A549 (cell line): ENCODE results near the gene XG. TPM values are rescaled to one million over a fixed set of nuclear protein-coding genes. Genes with fewer than 3 reads are reported as not detected.

ENCODE experiments used
- ATAC-seq, 2 experiments: fragments of 200-7000 bp in 1 of 2; fragments of >200 bp in 1 of 2; cut with Nextera tagmentation in 1 of 2; cut with Tn5 transposase in 1 of 2; 3 replicates each; pipeline versions ENCODE4 v1.8.0 to v1.9.1; 2018 to 2020; ENCODE audit warnings: mild to moderate bottlenecking in 1 of 2, moderate library complexity in 1 of 2
- CTCF ChIA-PET: fragments of 300-600 bp; sonication (Branson Sonifier 250); formaldehyde crosslinking; extraction: SDS; loops from one replicate; lab custom pipeline; 2021; ENCODE audit warnings: antibody characterized with exemption, inconsistent platforms; lab: Yijun Ruan, JAX
- POLR2A ChIA-PET: fragments of 350-600 bp; formaldehyde crosslinking; extraction: SDS; loops from one replicate; lab custom pipeline; 2021; ENCODE audit warnings: antibody characterized with exemption, inconsistent platforms; lab: Yijun Ruan, JAX
- DNase-seq, 2 experiments: peaks; one replicate each; pipeline versions ENCODE4 v3.0.0 to v3.0.0-alpha.2; 2011 to 2016; ENCODE audit warnings: low read depth in 1 of 2, low spot score in 1 of 2
- FAIRE-seq: peaks from 2 replicates; lab custom pipeline; 2011; peaks lifted over from hg19 to GRCh38; lab: Jason Lieb, UNC
- H3K27ac ChIP-seq, 2 experiments: fragments of >200 bp; sonication (Bioruptor Twin); formaldehyde crosslinking; 3 replicates each; pipeline ENCODE4 v1.5.1; 2016 to 2017
- H3K4me1 ChIP-seq: fragments of >200 bp; sonication (Bioruptor Twin); formaldehyde crosslinking; 3 replicates; pipeline ENCODE4 v1.6.1; 2016
- H3K4me2 ChIP-seq: fragments of >200 bp; sonication (Bioruptor Twin); formaldehyde crosslinking; 3 replicates; pipeline ENCODE4 v1.6.1; 2016
- H3K4me3 ChIP-seq: fragments of >200 bp; sonication (Bioruptor Twin); formaldehyde crosslinking; 3 replicates; pipeline ENCODE4 v1.5.1; 2016
- H3K9me3 ChIP-seq: fragments of >200 bp; sonication (Bioruptor Twin); formaldehyde crosslinking; 3 replicates; pipeline ENCODE4 v1.6.1; 2016
- CEBPB ChIP-seq, 2 experiments: fragments of >200 bp in 1 of 2; sonication (Bioruptor Twin) in 1 of 2; formaldehyde crosslinking in 1 of 2; IDR thresholded peaks; 2 replicates each; pipeline ENCODE4 v1.6.1; 2012 to 2016
- CTCF ChIP-seq: fragments of >200 bp; sonication (Bioruptor Twin); formaldehyde crosslinking; IDR thresholded peaks from 3 replicates; pipeline ENCODE4 v1.5.1; 2016
- E2F6 ChIP-seq: IDR thresholded peaks from 2 replicates; pipeline ENCODE4 v1.6.1; 2012; ENCODE audit warnings: low read depth, borderline replicate concordance
- EHF ChIP-seq: fragments of 250-450 bp; sonication (Bioruptor Pico); IDR thresholded peaks from 2 replicates; pipeline ENCODE4 v1.5.0; 2020; ENCODE audit warnings: mild to moderate bottlenecking
- EHMT2 ChIP-seq: fragments of 200-600 bp; sonication (generic); IDR thresholded peaks from 2 replicates; pipeline ENCODE4 v1.6.1; 2016; ENCODE audit warnings: antibody characterized with exemption, low read depth, mild to moderate bottlenecking, moderate library complexity
- EP300 ChIP-seq, 2 experiments: fragments of >200 bp; sonication (Bioruptor Twin); formaldehyde crosslinking; IDR thresholded peaks; 2 replicates in 1 of 2; 3 replicates in 1 of 2; pipeline ENCODE4 v1.6.1; 2016 to 2017
- ESRRA ChIP-seq: fragments of 150-350 bp; IDR thresholded peaks from 2 replicates; pipeline ENCODE4 v1.6.1; 2014; ENCODE audit warnings: mild to moderate bottlenecking, low read length, borderline replicate concordance
- FOSB ChIP-seq: fragments of 250-450 bp; sonication (Bioruptor Pico); IDR thresholded peaks from 2 replicates; pipeline ENCODE4 v1.5.0; 2020; ENCODE audit warnings: mild to moderate bottlenecking, moderate library complexity
- GATA3 ChIP-seq: IDR thresholded peaks from 2 replicates; pipeline ENCODE4 v1.6.1; 2012; ENCODE audit warnings: borderline replicate concordance
- HOXB5 ChIP-seq: fragments of 250-450 bp; sonication (Bioruptor Pico); IDR thresholded peaks from 2 replicates; pipeline ENCODE4 v1.5.0; 2020; ENCODE audit warnings: mild to moderate bottlenecking, moderate library complexity
- JUN ChIP-seq, 2 experiments: fragments of >200 bp; sonication (Bioruptor Twin); formaldehyde crosslinking; IDR thresholded peaks; 2 replicates in 1 of 2; 3 replicates in 1 of 2; pipeline ENCODE4 v1.6.1; 2016 to 2017
- KDM5A ChIP-seq: fragments of 200-600 bp; sonication (generic); IDR thresholded peaks from 2 replicates; pipeline ENCODE4 v1.6.1; 2016; ENCODE audit warnings: antibody characterized with exemption, mild to moderate bottlenecking
- MAX ChIP-seq: IDR thresholded peaks from 2 replicates; pipeline ENCODE4 v1.6.1; 2012
- NPAS2 ChIP-seq: fragments of 250-450 bp; sonication (Bioruptor Pico); IDR thresholded peaks from 2 replicates; pipeline ENCODE4 v1.8.0; 2022; ENCODE audit warnings: mild to moderate bottlenecking, moderate library complexity, borderline replicate concordance
- PBX3 ChIP-seq: IDR thresholded peaks from 2 replicates; pipeline ENCODE4 v1.6.1; 2012
- POLR2AphosphoS2 ChIP-seq: conservative IDR thresholded peaks from 2 replicates; pipeline ENCODE4 v1.6.1; 2012; ENCODE audit warnings: low read length, improper control_type of control experiment, inconsistent platforms
- RAD21 ChIP-seq, 2 experiments: fragments of >200 bp in 1 of 2; sonication (Bioruptor Twin) in 1 of 2; formaldehyde crosslinking in 1 of 2; IDR thresholded peaks in 1 of 2; conservative IDR thresholded peaks in 1 of 2; 2 replicates in 1 of 2; 3 replicates in 1 of 2; pipeline ENCODE4 v1.6.1; 2012 to 2018; ENCODE audit warnings: inconsistent platforms in 1 of 2
- RARB ChIP-seq: fragments of 250-450 bp; sonication (Bioruptor Pico); IDR thresholded peaks from 2 replicates; pipeline ENCODE4 v1.8.0; 2021; ENCODE audit warnings: mild to moderate bottlenecking, moderate library complexity
- RNF2 ChIP-seq: fragments of 200-600 bp; sonication (generic); IDR thresholded peaks from 2 replicates; pipeline ENCODE4 v1.6.1; 2016; ENCODE audit warnings: low read depth, mild to moderate bottlenecking, antibody characterized with exemption, moderate library complexity, borderline replicate concordance
- SMC3 ChIP-seq: fragments of >200 bp; sonication (Bioruptor Twin); formaldehyde crosslinking; IDR thresholded peaks from 3 replicates; pipeline ENCODE4 v1.6.1; 2018; ENCODE audit warnings: inconsistent platforms
- TFCP2L1 ChIP-seq: fragments of 250-450 bp; sonication (Bioruptor Pico); IDR thresholded peaks from 2 replicates; pipeline ENCODE4 v1.5.0; 2021; ENCODE audit warnings: mild to moderate bottlenecking
- ZC3H11A ChIP-seq: fragments of 450-650 bp; IDR thresholded peaks from 2 replicates; pipeline ENCODE4 v1.6.1; 2014; ENCODE audit warnings: antibody characterized with exemption, mild to moderate bottlenecking
- ZFP36 ChIP-seq: fragments of 450-650 bp; IDR thresholded peaks from 2 replicates; pipeline ENCODE4 v1.6.1; 2014; ENCODE audit warnings: borderline replicate concordance; ENCODE audit not compliant: partially characterized antibody
- WGBS: methylation state at CpG from one replicate; pipeline ENCODE4 v1.1.6; 2017; ENCODE audit errors: missing lambda C conversion rate; 5-methylcytosine and 5-hydroxymethylcytosine counted together
- polyA plus RNA-seq, 4 experiments: library from polyadenylated mRNA; depleted of rRNA in 3 of 4; stranded (reverse); fragments of >200 nt; fragmentation: RNase III in 1 of 4; extraction: RNeasy Plus Mini Kit Qiagen cat#74134 plus additional on column Dnase treatment in 1 of 4; gene quantifications; 2 replicates in 3 of 4; 3 replicates in 1 of 4; pipeline ENCODE4 v1.2.3, GENCODE V29; 2011 to 2017

Gene XG
- polyA plus RNA-seq, 2 of the 4 experiments (the other 2 are of a cell fraction), result 0.05 to 0.06 TPM

GRCh38 chrX:2823795-2824386, 72.1 kb downstream of the XG start:
- WGBS, result 49% methylated on average over 11 of the region's 13 CpGs
- H3K4me2 ChIP-seq, result no peak overlapping the region
- POLR2A ChIA-PET, result no interaction called here
- ATAC-seq (no peak), DNase-seq (no peak), FAIRE-seq (no peak)
- H3K27ac ChIP-seq, result no peak overlapping the region
- H3K9me3 ChIP-seq, result no peaks in the 10 kb centered on the region
- CTCF ChIA-PET, result no interaction called here
- no peak overlapping the region for H3K4me3 ChIP-seq
- no peaks in the 10 kb centered on the region for H3K4me1 ChIP-seq
- TF ChIP-seq RNF2, result no peak
- TF ChIP-seq ESRRA, result no peak
- no peak for TF ChIP-seq EHF (CRISPR knock-in tag)
- TF ChIP-seq PBX3, result no peak
- no peak for TF ChIP-seq GATA3
- TF ChIP-seq E2F6, result no peak
- TF ChIP-seq ZC3H11A, result no peak
- TF ChIP-seq NPAS2 (CRISPR knock-in tag), result no peak
- no peak for TF ChIP-seq CEBPB (IDR thresholded peaks at IDR 0.05)
- no peak for TF ChIP-seq SMC3
- no peak for TF ChIP-seq HOXB5 (CRISPR knock-in tag)
- TF ChIP-seq ZFP36, result no peak
- TF ChIP-seq RARB (CRISPR knock-in tag), result no peak
- TF ChIP-seq FOSB, result no peak
- TF ChIP-seq JUN (IDR thresholded peaks at IDR 0.05), result no peak
- no peak for TF ChIP-seq POLR2AphosphoS2

- DNase-seq (no peak), ATAC-seq (no peak), FAIRE-seq (no peak)
- H3K27ac ChIP-seq, result no peak overlapping the region
- H3K4me3 ChIP-seq, result no peak overlapping the region
- no peak overlapping the region for H3K4me2 ChIP-seq
- H3K9me3 ChIP-seq, result no peaks in the 10 kb centered on the region
- TF ChIP-seq MAX, result no peak
- no peak for TF ChIP-seq TFCP2L1 (CRISPR knock-in tag)
- no peak for TF ChIP-seq EP300 (IDR thresholded peaks at IDR 0.05)
- ChIA-PET CTCF (no interaction called here), POLR2A (no interaction called here)
- no peaks in the 10 kb centered on the region; the same call in 2 of the 3 replicates for H3K4me1 ChIP-seq
These were observed 73.0 kb downstream of the XG start for GRCh38 chrX:2824886-2825285.

- ATAC-seq (peak; percentile 83 to 91), DNase-seq (peak in 1 of 2 experiments; percentile 56), FAIRE-seq (no peak)
- H3K4me3 ChIP-seq, result peak within 1 kb of the TSS; percentile 69
- H3K4me2 ChIP-seq, result peak within 1 kb of the TSS; percentile 71
- ChIA-PET POLR2A (no interaction called here), CTCF (no interaction called here)
- WGBS, result 64% methylated on average over 15 of the region's 56 CpGs
- H3K4me1 ChIP-seq, result no peaks in the 10 kb centered on the region; the same call in 2 of the 3 replicates
- TF ChIP-seq EHMT2, result no peak
- 0 out of 3 replicates have a peak, but pooled peaks have one; percentile 8 for TF ChIP-seq CTCF
- no peak for TF ChIP-seq KDM5A
- TF ChIP-seq RAD21 (conservative IDR thresholded peaks at IDR 0.05 in 1 of 2, IDR thresholded peaks at IDR 0.05 in 1 of 2), result peak in 1 of 2 experiments; percentile 27; a peak in 1 of 5 replicates
- H3K27ac ChIP-seq, result peak within 1 kb of the TSS; percentile 75 to 93
- H3K9me3 ChIP-seq, result no peaks in the 10 kb centered on the region
These were observed 76.6 kb downstream of the XG start, which contains the start of gene GYG2 for GRCh38 chrX:2828344-2828958. GYG2 (plus strand) TSS chrX:2828930; CDS start chrX:2830189, 1,259 bp downstream.
